Body of pancreas (tissue), 4 donors: ENCODE measurements around the gene BTBD10. TPM values are rescaled to one million over a fixed set of nuclear protein-coding genes. Genes with fewer than 3 reads are reported as not detected.

Experiments used
- ATAC-seq: fragments of 150-250 bp; one replicate; pipeline ENCODE4 v1.9.1; 2016
- DNase-seq, 4 donors: peaks; one replicate each; pipeline ENCODE4 v3.0.0-alpha.2; 2019
- H3K27ac ChIP-seq, 4 donors: fragments of 200-600 bp; sonication (generic); 1 replicate in 3 of 4; 2 replicates in 1 of 4; pipeline versions ENCODE4 v1.5.1 to v1.6.1; 2016 to 2019; ENCODE audit warnings: mild to moderate bottlenecking in 1 of 4, mixed read lengths in 1 of 4, moderate library complexity in 1 of 4
- H3K27me3 ChIP-seq, 2 donors: fragments of 200-600 bp; sonication (generic); one replicate each; pipeline ENCODE4 v1.6.0; 2016; ENCODE audit warnings: mild to moderate bottlenecking in 1 of 2
- H3K36me3 ChIP-seq, 2 donors: fragments of 200-600 bp; sonication (generic); replicated peaks in 1 of 2; 2 replicates each; pipeline ENCODE4 v1.5.1; 2016; ENCODE audit warnings: low read depth in 2 of 2; ENCODE audit not compliant: insufficient read depth in 1 of 2
- H3K4me1 ChIP-seq: fragments of 200-600 bp; sonication (generic); one replicate; pipeline ENCODE4 v1.6.0; 2016
- H3K4me3 ChIP-seq, 2 donors: fragments of 200-600 bp; sonication (generic); 1 replicate in 1 of 2; 2 replicates in 1 of 2; pipeline ENCODE4 v1.5.1; 2016 to 2019
- H3K9me3 ChIP-seq, 3 donors: fragments of 200-600 bp; sonication (generic); 1 replicate in 2 of 3; 2 replicates in 1 of 3; pipeline ENCODE4 v1.5.1; 2016
- CTCF ChIP-seq, 7 experiments: fragments of 450-650 bp in 4 of 7; fragments of 200-600 bp in 3 of 7; sonication (generic) in 3 of 7; IDR thresholded peaks; one replicate each; pipeline ENCODE4 v1.5.1; 2016 to 2019; ENCODE audit warnings: antibody characterized with exemption in 7 of 7
- POLR2A ChIP-seq, 3 donors: fragments of 450-650 bp; IDR thresholded peaks; one replicate each; pipeline ENCODE4 v1.6.1; 2016; ENCODE audit warnings: antibody characterized with exemption in 3 of 3, mild to moderate bottlenecking in 2 of 3
- WGBS, 2 donors: methylation state at CpG; one replicate each; pipeline ENCODE4 v1.1.5; 2017; 5-methylcytosine and 5-hydroxymethylcytosine counted together
- intact Hi-C: fragments of 100-400 bp; cut with DNase I; formaldehyde crosslinking; loops from one replicate; pipeline ENCODE4 v1.15.1; 2023
- total RNA-seq, 2 donors: library from RNA; depleted of rRNA; stranded (reverse); fragments of >200 nt; gene quantifications; one replicate each; pipeline ENCODE4 v1.1.0, GENCODE V29; 2016

BTBD10 gene
- total RNA-seq, 2 donors from 2014 or later, result 14.2 to 17.1 TPM

GRCh38 chr11:13376838-13377237, 86.2 kb downstream of the BTBD10 start:
- TF ChIP-seq POLR2A (IDR thresholded peaks at IDR 0.05), result no peak
- TF ChIP-seq CTCF (IDR thresholded peaks at IDR 0.05), result no peak
- WGBS, 2 donors, result 96 to 97% methylated on average over 5 to 8 of the region's 8 CpGs
- H3K4me1 ChIP-seq, result no peaks in the 10 kb centered on the region
- no peaks in the 10 kb centered on the region for H3K9me3 ChIP-seq
- H3K36me3 ChIP-seq, result peaks cover 0 to 16% of the 10 kb centered on the region in 2 donors
- no peaks in the 10 kb centered on the region for H3K27me3 ChIP-seq
- DNase-seq (no peak), ATAC-seq (no peak)
- H3K27ac ChIP-seq, result no peak overlapping the region
- no peak overlapping the region for H3K4me3 ChIP-seq
- intact Hi-C loops, result no loop called here

- Histone ChIP-seq H3K27me3 (no peaks in the 10 kb centered on the region), H3K9me3 (no peaks in the 10 kb centered on the region), H3K4me3 (no peak overlapping the region), H3K4me1 (no peaks in the 10 kb centered on the region), H3K36me3 (peaks cover 0 to 16% of the 10 kb centered on the region in 2 donors), H3K27ac (no peak overlapping the region)
- DNase-seq (no peak), ATAC-seq (no peak)
- intact Hi-C loops, result no loop called here
- TF ChIP-seq CTCF (IDR thresholded peaks at IDR 0.05), result no peak
- no peak for TF ChIP-seq POLR2A (IDR thresholded peaks at IDR 0.05)
- WGBS, 2 donors, result 75 to 80% methylated on average over 1 to 5 of the region's 5 CpGs
Observed at GRCh38 chr11:13376402-13376801, 86.6 kb downstream of the BTBD10 start.

DNA sequence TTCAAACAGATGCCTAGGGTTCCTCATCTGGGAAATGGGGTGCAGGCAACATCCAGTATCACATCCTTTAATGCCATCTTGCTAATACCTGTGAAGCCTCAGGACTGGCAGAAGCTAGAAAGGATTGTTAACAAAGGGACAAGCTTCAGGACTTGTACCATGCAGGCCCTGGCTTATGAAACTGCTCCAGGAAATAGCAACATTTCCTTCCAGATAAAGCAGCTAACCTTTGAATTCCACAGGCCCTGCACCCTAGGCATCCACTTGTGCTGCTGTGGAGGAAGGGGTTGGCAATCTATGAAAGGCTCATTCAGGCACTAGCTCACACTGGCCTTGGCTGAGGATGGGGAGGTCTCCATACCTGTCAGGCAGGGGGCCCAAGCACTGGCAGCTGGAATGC, 87.2 kb downstream of the BTBD10 start:
- Histone ChIP-seq H3K4me1 (no peaks in the 10 kb centered on the region), H3K36me3 (peaks cover 0 to 16% of the 10 kb centered on the region in 2 donors), H3K27ac (no peak overlapping the region), H3K4me3 (no peak overlapping the region), H3K9me3 (no peaks in the 10 kb centered on the region), H3K27me3 (no peaks in the 10 kb centered on the region)
- DNase-seq, result no peak
- ATAC-seq, result no peak
- intact Hi-C loops, result no loop called here
- no peak for TF ChIP-seq CTCF (IDR thresholded peaks at IDR 0.05)
- TF ChIP-seq POLR2A (IDR thresholded peaks at IDR 0.05), result no peak

GRCh38 chr11:13373216-13373615, 89.8 kb downstream of the BTBD10 start:
- no peak for ATAC-seq
- DNase-seq, result no peak
- H3K36me3 ChIP-seq, result peaks cover 0 to 24% of the 10 kb centered on the region in 2 donors
- no peak overlapping the region for H3K4me3 ChIP-seq
- no peak overlapping the region for H3K27ac ChIP-seq
- no peaks in the 10 kb centered on the region for H3K4me1 ChIP-seq
- H3K9me3 ChIP-seq, result no peaks in the 10 kb centered on the region
- no peaks in the 10 kb centered on the region for H3K27me3 ChIP-seq
- intact Hi-C loops, result no loop called here
- WGBS, 2 donors, result 65 to 100% methylated on average over 2 of the region's 2 CpGs
- TF ChIP-seq POLR2A (IDR thresholded peaks at IDR 0.05) (no peak), CTCF (IDR thresholded peaks at IDR 0.05) (no peak)

- no peaks in the 10 kb centered on the region for H3K9me3 ChIP-seq
- TF ChIP-seq CTCF (IDR thresholded peaks at IDR 0.05) (no peak), POLR2A (IDR thresholded peaks at IDR 0.05) (no peak)
- H3K36me3 ChIP-seq, result peaks cover 0 to 26% of the 10 kb centered on the region in 2 donors
- ATAC-seq (no peak), DNase-seq (no peak)
- 75 to 76% methylated on average over 5 of the region's 5 CpGs for WGBS, 2 donors
- intact Hi-C loops, result no loop called here
- H3K27ac ChIP-seq, result no peak overlapping the region
- no peak overlapping the region for H3K4me3 ChIP-seq
- no peaks in the 10 kb centered on the region for H3K4me1 ChIP-seq
- H3K27me3 ChIP-seq, result no peaks in the 10 kb centered on the region
Observed at GRCh38 chr11:13368041-13368446, 95.0 kb downstream of the BTBD10 start.
